Activated naive CD4-positive, alpha-beta T cell treated with anti-CD3 and anti-CD28 coated beads, Interleukin-2, amount 50 U/mL, for 24 hours (primary cell): Measurements from ENCODE around the gene SHANK2.

Source experiments
- H3K27ac Mint-ChIP-seq: one replicate; pipeline ENCODE4 v1.8.0; 2021; ENCODE audit warnings: mild to moderate bottlenecking, mixed read lengths
- H3K27me3 Mint-ChIP-seq: one replicate; pipeline ENCODE4 v1.8.0; 2021; ENCODE audit warnings: mixed read lengths
- H3K36me3 Mint-ChIP-seq: one replicate; pipeline ENCODE4 v1.8.0; 2021; ENCODE audit warnings: mixed read lengths
- H3K4me1 Mint-ChIP-seq: one replicate; pipeline ENCODE4 v1.8.0; 2021; ENCODE audit warnings: mixed read lengths
- H3K4me3 Mint-ChIP-seq: one replicate; pipeline ENCODE4 v1.8.0; 2021; ENCODE audit warnings: mild to moderate bottlenecking, mixed read lengths
- H3K9me3 Mint-ChIP-seq: one replicate; pipeline ENCODE4 v1.8.0; 2021; ENCODE audit warnings: mixed read lengths

SHANK2 gene

DNA sequence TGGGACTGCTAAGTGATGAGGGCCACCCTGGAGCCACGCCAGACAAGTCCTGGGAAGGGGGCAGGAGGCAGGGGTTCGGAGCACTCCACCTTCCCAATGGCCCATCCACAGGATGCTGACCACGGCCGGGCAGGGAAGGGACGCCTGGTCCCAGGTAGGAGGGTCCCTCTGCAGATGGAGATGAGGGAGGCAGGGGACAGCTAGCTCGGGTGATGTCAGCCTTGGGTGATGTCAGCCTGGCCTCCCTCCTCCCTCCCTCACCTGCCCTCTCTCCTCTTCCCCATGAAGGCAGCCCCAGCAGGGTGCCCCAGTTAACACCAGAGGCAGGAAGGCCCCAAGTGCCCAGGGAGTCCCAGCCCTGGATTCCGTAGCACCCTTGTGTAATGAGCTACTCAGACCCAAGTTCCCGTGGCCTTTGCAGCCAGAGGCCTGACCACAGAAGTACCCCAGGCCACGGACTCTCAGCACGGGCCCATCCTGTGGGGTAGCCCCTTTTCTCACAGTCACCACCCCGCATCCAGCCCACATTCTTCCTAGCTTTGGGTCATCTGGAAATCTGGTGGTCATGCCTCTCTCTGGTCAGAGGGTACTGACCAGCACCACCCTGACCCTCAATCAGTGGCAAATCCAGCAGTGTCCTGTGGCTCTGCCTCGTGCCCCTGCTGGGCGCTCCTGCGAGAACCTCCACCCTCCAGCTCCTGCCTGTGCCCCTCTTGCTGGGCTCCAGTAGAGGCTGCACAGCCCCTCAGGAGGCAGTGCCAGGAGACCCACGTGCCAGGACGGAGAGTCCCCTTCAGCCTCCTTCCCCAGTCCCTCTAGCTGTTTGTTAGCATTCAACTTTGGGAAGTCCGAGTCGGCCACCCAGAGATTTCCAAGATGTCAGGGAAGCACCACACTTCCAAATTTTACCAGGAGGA, 47.4 kb downstream of the SHANK2 start:
- Mint-ChIP-seq H3K9me3 (no peaks in the 10 kb centered on the region), H3K4me1 (no peaks in the 10 kb centered on the region), H3K36me3 (no peaks in the 10 kb centered on the region), H3K27ac (no peak overlapping the region), H3K27me3 (no peaks in the 10 kb centered on the region), H3K4me3 (no peak overlapping the region)

DNA sequence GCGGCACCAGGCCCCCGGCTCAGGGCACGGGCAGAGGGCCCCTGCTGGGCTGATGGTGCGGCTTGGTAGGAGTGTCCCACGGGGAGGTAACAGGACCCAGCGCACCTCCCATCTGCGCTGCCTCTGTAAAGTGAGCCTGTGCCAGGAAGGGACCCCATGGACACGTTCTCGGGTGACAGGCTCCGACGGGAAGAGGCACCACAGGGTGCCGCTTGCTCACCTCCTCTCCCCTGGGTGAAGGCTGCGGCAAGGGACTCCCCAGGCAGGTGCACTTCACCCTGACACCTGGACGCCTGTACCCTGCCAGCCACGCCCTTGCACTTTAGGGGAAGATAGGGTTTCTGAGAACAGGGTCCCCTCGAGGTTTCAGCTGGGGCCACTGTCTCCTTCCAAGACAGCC, 48.1 kb downstream of the SHANK2 start:
- no peaks in the 10 kb centered on the region for H3K9me3 Mint-ChIP-seq
- H3K4me1 Mint-ChIP-seq = no peaks in the 10 kb centered on the region
- H3K36me3 Mint-ChIP-seq = no peaks in the 10 kb centered on the region
- no peaks in the 10 kb centered on the region for H3K27me3 Mint-ChIP-seq
- no peak overlapping the region for H3K27ac Mint-ChIP-seq
- H3K4me3 Mint-ChIP-seq = no peak overlapping the region

DNA sequence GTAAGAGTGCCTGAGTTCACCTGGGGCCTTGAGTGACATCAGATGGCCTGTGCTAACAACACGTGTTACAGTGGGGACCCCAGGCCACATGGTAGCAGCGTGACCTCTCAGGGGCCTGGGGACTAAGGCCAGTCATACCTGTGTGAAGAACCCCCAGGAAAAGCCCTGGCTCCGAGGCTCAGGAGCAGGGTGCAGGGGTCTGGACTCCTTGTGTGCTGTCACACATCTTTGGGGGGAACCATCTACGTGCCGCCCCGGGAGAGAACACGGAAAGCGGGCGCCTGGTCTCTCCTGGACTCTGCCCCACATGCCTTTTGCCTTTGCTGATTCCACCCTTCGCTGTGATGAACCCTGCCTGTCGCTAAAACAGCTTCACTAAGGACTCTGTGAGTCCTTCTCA, 48.7 kb downstream of the SHANK2 start:
- H3K4me3 Mint-ChIP-seq = no peak overlapping the region
- H3K4me1 Mint-ChIP-seq = no peaks in the 10 kb centered on the region
- H3K27me3 Mint-ChIP-seq = no peaks in the 10 kb centered on the region
- no peaks in the 10 kb centered on the region for H3K36me3 Mint-ChIP-seq
- no peak overlapping the region for H3K27ac Mint-ChIP-seq
- H3K9me3 Mint-ChIP-seq = no peaks in the 10 kb centered on the region

DNA sequence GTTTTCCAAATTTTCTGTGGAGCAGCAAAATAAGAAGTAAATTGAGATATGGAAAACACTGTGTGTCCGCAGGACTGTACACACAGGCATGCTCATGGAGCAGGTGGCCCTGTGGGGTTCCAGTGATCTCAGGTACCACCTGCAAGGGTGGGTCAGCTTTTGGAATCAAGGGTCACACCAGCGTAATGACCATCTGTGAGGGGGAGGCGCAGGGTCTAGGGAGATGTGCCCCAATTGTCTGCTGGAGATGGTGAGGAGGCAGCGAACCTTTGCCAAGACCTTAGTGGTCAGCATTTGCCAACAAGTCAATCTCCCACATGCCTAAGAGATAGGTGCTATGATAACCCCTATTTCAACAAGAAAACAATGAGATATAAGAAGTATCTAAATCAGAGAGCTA, 49.4 kb downstream of the SHANK2 start:
- Mint-ChIP-seq H3K36me3 (no peaks in the 10 kb centered on the region), H3K27me3 (no peaks in the 10 kb centered on the region), H3K27ac (no peak overlapping the region), H3K9me3 (no peaks in the 10 kb centered on the region), H3K4me3 (no peak overlapping the region), H3K4me1 (no peaks in the 10 kb centered on the region)

DNA sequence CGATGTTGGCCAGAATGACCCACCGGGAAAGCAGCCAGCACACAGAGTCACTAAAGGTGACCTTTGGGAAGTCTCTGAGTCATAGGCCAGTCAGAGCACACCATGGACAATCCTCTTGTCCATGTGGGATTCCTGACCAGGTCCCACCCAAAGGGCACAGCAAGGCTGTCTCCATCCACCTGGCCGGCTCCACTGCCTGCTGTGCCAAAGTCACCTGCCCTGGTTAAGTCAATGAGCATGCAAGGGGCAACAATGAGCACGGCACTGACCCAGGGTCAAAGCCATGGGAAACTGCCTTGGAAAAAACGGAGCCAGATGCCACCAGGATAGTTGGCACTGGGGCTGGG, 49.8 kb downstream of the SHANK2 start:
- Mint-ChIP-seq H3K9me3 (no peaks in the 10 kb centered on the region), H3K36me3 (no peaks in the 10 kb centered on the region), H3K4me1 (no peaks in the 10 kb centered on the region), H3K27me3 (no peaks in the 10 kb centered on the region), H3K4me3 (no peak overlapping the region), H3K27ac (no peak overlapping the region)
